B cell (primary cell): Measurements from ENCODE around the gene KANTR. TPM values are rescaled to one million over a fixed set of nuclear protein-coding genes. Genes with fewer than 3 reads are reported as not detected.
A peak's percentile ranks its signal among the peaks of the same experiment; 100 is the strongest.

Source experiments
- ATAC-seq: fragments of 200-7000 bp; cut with Tn5 transposase; one replicate; pipeline ENCODE4 v1.10.0; 2021; ENCODE audit warnings: low read depth, mild to moderate bottlenecking, moderate number of reproducible peaks, moderate library complexity
- CTCF ChIA-PET: fragments of 350-600 bp; sonication (Branson Sonifier 250); formaldehyde crosslinking; loops from one replicate; lab custom pipeline; 2021; ENCODE audit warnings: antibody characterized with exemption, inconsistent platforms; lab: Charles Lee
- POLR2A ChIA-PET: fragments of 350-600 bp; sonication (Branson Sonifier 250); formaldehyde crosslinking; loops from one replicate; lab custom pipeline; 2021; ENCODE audit warnings: antibody characterized with exemption; lab: Charles Lee
- DNase-seq: peaks from one replicate; pipeline ENCODE4 v3.0.0; 2013
- H2AFZ ChIP-seq: 2 replicates; pipeline ENCODE4 v1.6.1; 2012; ENCODE audit warnings: mild to moderate bottlenecking, low read depth, low read length; ENCODE audit not compliant: insufficient read depth, poor library complexity, severe bottlenecking
- H3K27ac ChIP-seq, 2 donors: 1 replicate in 1 of 2; 2 replicates in 1 of 2; pipeline ENCODE4 v1.5.1; 2012 to 2013; ENCODE audit warnings: low read length in 2 of 2, mild to moderate bottlenecking in 2 of 2, moderate library complexity in 1 of 2
- H3K27me3 ChIP-seq, 4 experiments: fragments of 200-600 bp in 1 of 4; sonication (generic) in 1 of 4; replicated peaks in 1 of 4; 1 replicate in 2 of 4; 2 replicates in 2 of 4; pipeline versions ENCODE4 v1.6.1 to v1.7.0; 2013 to 2016; ENCODE audit warnings: low read length in 3 of 4, mild to moderate bottlenecking in 2 of 4, mixed read lengths in 1 of 4, moderate library complexity in 1 of 4; ENCODE audit not compliant: insufficient read depth in 4 of 4, control insufficient read depth in 3 of 4; ENCODE audit errors: control extremely low read depth in 1 of 4
- H3K36me3 ChIP-seq, 2 experiments: replicated peaks in 1 of 2; 1 replicate in 1 of 2; 2 replicates in 1 of 2; pipeline versions ENCODE4 v1.6.1 to v1.7.1; 2013; ENCODE audit warnings: low read length in 1 of 2; ENCODE audit not compliant: insufficient read depth in 2 of 2, control insufficient read depth in 1 of 2; ENCODE audit errors: control extremely low read depth in 1 of 2, extremely low read depth in 1 of 2
- H3K4me1 ChIP-seq, 2 donors: fragments of 200-600 bp in 1 of 2; sonication (generic) in 1 of 2; 1 replicate in 1 of 2; 2 replicates in 1 of 2; pipeline versions ENCODE4 v1.5.1 to v1.6.1; 2013 to 2017; ENCODE audit warnings: low read length in 2 of 2; ENCODE audit not compliant: control insufficient read depth in 2 of 2, insufficient read depth in 2 of 2
- H3K4me2 ChIP-seq: replicated peaks from 2 replicates; pipeline ENCODE3; 2012; ENCODE audit warnings: mild to moderate bottlenecking, low read depth, low read length; ENCODE audit not compliant: poor library complexity, severe bottlenecking
- H3K4me3 ChIP-seq, 5 experiments: fragments of 200-600 bp in 1 of 5; sonication (generic) in 1 of 5; 1 replicate in 3 of 5; 2 replicates in 2 of 5; pipeline versions ENCODE4 v1.5.1 to v1.7.0; 2011 to 2016; ENCODE audit warnings: low read length in 4 of 5, mild to moderate bottlenecking in 4 of 5, low read depth in 2 of 5, control low read depth in 1 of 5, moderate library complexity in 1 of 5; ENCODE audit not compliant: insufficient read depth in 1 of 5; ENCODE audit errors: control extremely low read depth in 1 of 5, extremely low read depth in 1 of 5
- H3K79me2 ChIP-seq: fragments of 200-600 bp; sonication (generic); one replicate; pipeline ENCODE4 v1.6.0; 2016; ENCODE audit warnings: low read length; ENCODE audit not compliant: control insufficient read depth, insufficient read depth
- H3K9ac ChIP-seq: fragments of 200-600 bp; sonication (generic); 2 replicates; pipeline ENCODE4 v1.6.1; 2017; ENCODE audit warnings: mild to moderate bottlenecking, low read length, moderate library complexity
- H3K9me3 ChIP-seq, 3 donors: one replicate each; pipeline versions ENCODE4 v1.6.1 to v1.7.1; 2013; ENCODE audit warnings: low read length in 2 of 3; ENCODE audit not compliant: control insufficient read depth in 2 of 3, insufficient read depth in 1 of 3; ENCODE audit errors: control extremely low read depth in 1 of 3
- H4K20me1 ChIP-seq: 2 replicates; pipeline ENCODE4 v1.6.0; 2012; ENCODE audit warnings: mild to moderate bottlenecking, low read length; ENCODE audit not compliant: insufficient read depth, control insufficient read depth, poor library complexity, severe bottlenecking
- H3K27ac Mint-ChIP-seq: one replicate; pipeline ENCODE4 v1.8.0; 2021; ENCODE audit warnings: mixed read lengths
- H3K27me3 Mint-ChIP-seq: one replicate; pipeline ENCODE4 v1.8.0; 2021; ENCODE audit warnings: mixed read lengths
- H3K4me1 Mint-ChIP-seq: one replicate; pipeline ENCODE4 v1.8.0; 2021; ENCODE audit warnings: mixed read lengths
- H3K4me3 Mint-ChIP-seq: one replicate; pipeline ENCODE4 v1.8.0; 2021; ENCODE audit warnings: mixed read lengths
- H3K9me3 Mint-ChIP-seq: one replicate; pipeline ENCODE4 v1.8.0; 2022; ENCODE audit warnings: mixed read lengths; ENCODE audit not compliant: insufficient read depth
- EZH2 ChIP-seq: IDR thresholded peaks from 2 replicates; pipeline ENCODE4 v1.6.1; 2012; ENCODE audit warnings: borderline replicate concordance, low read depth, mild to moderate bottlenecking, moderate library complexity, low read length; ENCODE audit not compliant: insufficient read depth, poor library complexity, severe bottlenecking
- WGBS: methylation state at CpG from one replicate; pipeline ENCODE4 v1.1.5; 2013; ENCODE audit warnings: missing lambda C conversion rate; ENCODE audit not compliant: insufficient coverage; 5-methylcytosine and 5-hydroxymethylcytosine counted together
- intact Hi-C: fragments of 100-400 bp; cut with micrococcal nuclease; formaldehyde crosslinking; loops from one replicate; pipeline ENCODE4 v1.10.0; 2022
- polyA plus RNA-seq: library from polyadenylated mRNA; depleted of rRNA; stranded (reverse); fragments of >200 nt; gene quantifications from 2 replicates; pipeline ENCODE4 v1.2.3, GENCODE V29; 2012
- total RNA-seq, 2 donors: library from RNA; stranded (reverse); fragments of 120-200 nt in 1 of 2; gene quantifications; 1 replicate in 1 of 2; 2 replicates in 1 of 2; pipeline versions ENCODE4 v1.2.3 to v1.2.4, GENCODE V29; 2013 to 2022
- TF ChIP-seq, protein P1 (sequence below): fragments of 200-600 bp; IDR thresholded peaks from one replicate; pipeline ENCODE4 v1.8.0; 2022; ENCODE audit warnings: antibody characterized with exemption, mild to moderate bottlenecking

KANTR gene
- total and polyA plus RNA-seq, 2 donors (not counting 1 experiment from before 2014, with no cell fraction given) = 6.7 to 26.8 TPM

DNA sequence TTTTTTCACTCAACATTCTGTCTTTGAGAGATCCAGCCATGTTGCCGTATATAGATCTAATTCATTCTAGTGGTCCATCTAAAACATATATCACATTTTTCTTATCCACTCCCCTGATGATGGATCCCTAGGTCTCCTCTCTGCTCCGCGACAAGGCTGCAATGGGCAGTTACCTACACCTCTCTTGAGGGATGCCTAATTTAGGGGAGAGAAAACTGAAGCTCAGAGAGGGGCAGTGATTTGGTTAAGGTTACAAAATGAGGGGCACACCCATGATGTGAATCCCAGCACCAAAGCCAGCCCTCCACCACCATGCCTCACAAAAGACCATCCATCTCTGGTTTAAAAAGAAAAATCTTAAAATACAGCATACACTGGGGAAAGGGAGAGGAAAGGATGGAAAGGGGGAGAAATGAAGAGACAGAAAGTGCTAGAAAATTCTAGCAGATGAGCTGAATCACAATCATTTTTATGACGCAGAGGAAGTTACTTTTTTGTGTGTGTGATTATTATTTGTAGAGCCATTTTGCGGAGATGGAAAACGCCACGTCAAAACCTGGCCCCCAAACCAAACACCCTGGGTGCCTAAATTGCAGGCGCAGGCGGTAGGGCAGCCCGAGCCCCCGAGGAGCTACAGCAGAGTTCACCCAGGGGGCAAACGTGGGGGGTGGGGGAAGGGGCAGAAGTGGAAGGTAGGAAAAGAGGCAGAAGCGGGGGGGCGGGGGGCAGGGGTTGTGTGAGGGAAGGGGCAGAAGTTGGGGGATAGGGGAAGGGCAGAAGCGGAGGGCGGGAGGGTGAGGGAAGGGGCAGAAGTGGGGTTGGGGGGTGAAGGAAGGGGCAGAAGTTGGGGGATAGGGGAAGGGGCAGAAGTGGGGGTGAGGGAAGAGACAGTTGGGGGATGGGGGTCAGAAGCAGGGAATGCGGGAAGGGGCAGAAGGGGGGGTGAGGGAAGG lies 13.0 kb upstream of the KANTR start:
- TF ChIP-seq, protein P1, sequence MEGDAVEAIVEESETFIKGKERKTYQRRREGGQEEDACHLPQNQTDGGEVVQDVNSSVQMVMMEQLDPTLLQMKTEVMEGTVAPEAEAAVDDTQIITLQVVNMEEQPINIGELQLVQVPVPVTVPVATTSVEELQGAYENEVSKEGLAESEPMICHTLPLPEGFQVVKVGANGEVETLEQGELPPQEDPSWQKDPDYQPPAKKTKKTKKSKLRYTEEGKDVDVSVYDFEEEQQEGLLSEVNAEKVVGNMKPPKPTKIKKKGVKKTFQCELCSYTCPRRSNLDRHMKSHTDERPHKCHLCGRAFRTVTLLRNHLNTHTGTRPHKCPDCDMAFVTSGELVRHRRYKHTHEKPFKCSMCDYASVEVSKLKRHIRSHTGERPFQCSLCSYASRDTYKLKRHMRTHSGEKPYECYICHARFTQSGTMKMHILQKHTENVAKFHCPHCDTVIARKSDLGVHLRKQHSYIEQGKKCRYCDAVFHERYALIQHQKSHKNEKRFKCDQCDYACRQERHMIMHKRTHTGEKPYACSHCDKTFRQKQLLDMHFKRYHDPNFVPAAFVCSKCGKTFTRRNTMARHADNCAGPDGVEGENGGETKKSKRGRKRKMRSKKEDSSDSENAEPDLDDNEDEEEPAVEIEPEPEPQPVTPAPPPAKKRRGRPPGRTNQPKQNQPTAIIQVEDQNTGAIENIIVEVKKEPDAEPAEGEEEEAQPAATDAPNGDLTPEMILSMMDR = no peak
- no peak for TF ChIP-seq EZH2
- H3K27ac ChIP-seq = peak overlapping the region; percentile 59
- peak overlapping the region in 3 of 5 experiments; percentile 40 to 54 (median 48) for H3K4me3 ChIP-seq
- peak overlapping the region; percentile 45 for H3K9ac ChIP-seq
- peaks cover 0 to 11% of the 10 kb centered on the region in 2 experiments for H3K36me3 ChIP-seq
- peak; percentile 41 for DNase-seq
- WGBS = no CpG with 5 or more reads among the region's 17 CpGs
- H3K4me2 ChIP-seq = peak overlapping the region; percentile 61
- peaks cover 29% of the 10 kb centered on the region for H3K4me1 Mint-ChIP-seq
- ATAC-seq = no peak
- H3K27me3 Mint-ChIP-seq = no peaks in the 10 kb centered on the region
- H4K20me1 ChIP-seq = peaks cover 11% of the 10 kb centered on the region
- H3K9me3 ChIP-seq = no peaks in the 10 kb centered on the region
- peak overlapping the region; percentile 15 for H2AFZ ChIP-seq
- H3K27me3 ChIP-seq = no peaks in the 10 kb centered on the region
- H3K4me1 ChIP-seq = peaks cover 9 to 17% of the 10 kb centered on the region in 2 donors
- ChIA-PET CTCF (interaction anchor here (1.1 kb wide), 1 partner anchor 8 kb away, joined by 8 read pairs; no protein-coding TSS in a partner anchor), POLR2A (interaction anchor here (0.6 to 1.9 kb wide), 3 partner anchors 9 to 341 kb away, joined by 3 to 30 read pairs (median 5); no protein-coding TSS in a partner anchor)
- peaks cover 13% of the 10 kb centered on the region for H3K79me2 ChIP-seq
- H3K4me3 Mint-ChIP-seq = peak overlapping the region; percentile 90
- peak overlapping the region; percentile 98 for H3K27ac Mint-ChIP-seq
- no peaks in the 10 kb centered on the region for H3K9me3 Mint-ChIP-seq
- intact Hi-C loops = loop anchor here (5.0 kb wide), 1 partner anchor 1726 kb away; the partner anchor contains the start of gene MAGED2
